GM12873 (cell line): ENCODE results near the gene PSPH.
A peak's percentile ranks its signal among the peaks of the same experiment; 100 is the strongest.

ENCODE experiments used
- TF ChIP-seq, protein P1 (sequence below): IDR thresholded peaks from 2 replicates; pipeline ENCODE4 v1.5.1; 2012; ENCODE audit warnings: low read depth, mild to moderate bottlenecking, moderate library complexity, low read length, control low read depth; ENCODE audit not compliant: insufficient read depth; ENCODE audit errors: missing control alignments

Gene PSPH

DNA sequence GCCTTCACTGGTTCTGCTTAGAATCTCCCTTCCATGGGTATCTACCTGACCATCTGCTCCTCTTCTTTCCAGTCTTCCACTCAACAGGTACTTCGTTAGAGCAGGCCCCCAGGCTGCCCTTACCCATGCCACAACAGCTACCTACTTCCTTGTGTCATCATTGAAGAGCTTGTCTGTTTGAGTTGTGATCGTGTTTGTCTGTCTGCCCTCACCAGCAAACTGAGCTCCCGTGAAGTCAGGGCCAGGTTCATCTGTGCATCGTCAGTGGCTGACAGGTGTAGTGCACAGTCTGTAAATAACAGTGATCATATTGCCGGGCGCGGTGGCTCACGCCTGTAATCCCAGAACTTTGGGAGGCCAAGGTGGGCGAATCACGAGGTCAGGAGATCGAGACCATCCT lies 81.9 kb downstream of the PSPH start:
- TF ChIP-seq, protein P1, sequence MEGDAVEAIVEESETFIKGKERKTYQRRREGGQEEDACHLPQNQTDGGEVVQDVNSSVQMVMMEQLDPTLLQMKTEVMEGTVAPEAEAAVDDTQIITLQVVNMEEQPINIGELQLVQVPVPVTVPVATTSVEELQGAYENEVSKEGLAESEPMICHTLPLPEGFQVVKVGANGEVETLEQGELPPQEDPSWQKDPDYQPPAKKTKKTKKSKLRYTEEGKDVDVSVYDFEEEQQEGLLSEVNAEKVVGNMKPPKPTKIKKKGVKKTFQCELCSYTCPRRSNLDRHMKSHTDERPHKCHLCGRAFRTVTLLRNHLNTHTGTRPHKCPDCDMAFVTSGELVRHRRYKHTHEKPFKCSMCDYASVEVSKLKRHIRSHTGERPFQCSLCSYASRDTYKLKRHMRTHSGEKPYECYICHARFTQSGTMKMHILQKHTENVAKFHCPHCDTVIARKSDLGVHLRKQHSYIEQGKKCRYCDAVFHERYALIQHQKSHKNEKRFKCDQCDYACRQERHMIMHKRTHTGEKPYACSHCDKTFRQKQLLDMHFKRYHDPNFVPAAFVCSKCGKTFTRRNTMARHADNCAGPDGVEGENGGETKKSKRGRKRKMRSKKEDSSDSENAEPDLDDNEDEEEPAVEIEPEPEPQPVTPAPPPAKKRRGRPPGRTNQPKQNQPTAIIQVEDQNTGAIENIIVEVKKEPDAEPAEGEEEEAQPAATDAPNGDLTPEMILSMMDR, result no peak

GRCh38 chr7:55966851-55967250 lies 84.4 kb downstream of the PSPH start:
- TF ChIP-seq, protein P1, result no peak

DNA sequence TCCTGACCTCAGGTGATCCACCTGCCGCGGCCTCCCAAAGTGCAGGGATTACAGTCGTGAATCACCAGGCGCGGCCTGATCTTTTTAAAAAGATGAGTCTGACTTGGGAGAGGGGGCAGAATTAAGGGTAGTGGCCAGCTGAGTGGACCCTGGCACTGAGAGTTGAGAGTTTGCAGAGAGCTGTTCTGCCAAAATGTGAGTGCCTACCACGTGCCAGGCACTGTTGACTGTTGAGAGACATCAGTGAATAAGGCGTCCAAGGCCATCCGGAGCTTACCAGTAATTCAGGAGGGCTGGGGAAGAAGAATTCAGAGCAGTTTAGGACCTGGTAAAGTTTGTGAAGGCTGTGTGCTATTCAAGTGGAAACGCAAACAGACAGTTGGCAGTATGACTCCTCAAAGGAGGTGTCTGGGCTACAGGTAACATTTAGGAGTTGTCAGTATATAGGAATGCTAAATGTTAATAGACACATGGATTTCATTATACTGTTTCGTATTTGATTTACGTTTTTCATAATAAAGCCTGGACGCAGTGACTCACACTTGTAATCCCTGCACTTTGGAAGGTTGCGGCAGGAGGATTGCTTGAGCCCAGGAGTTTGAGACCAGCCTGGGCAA lies 85.3 kb downstream of the PSPH start:
- TF ChIP-seq, protein P1, result no peak

DNA sequence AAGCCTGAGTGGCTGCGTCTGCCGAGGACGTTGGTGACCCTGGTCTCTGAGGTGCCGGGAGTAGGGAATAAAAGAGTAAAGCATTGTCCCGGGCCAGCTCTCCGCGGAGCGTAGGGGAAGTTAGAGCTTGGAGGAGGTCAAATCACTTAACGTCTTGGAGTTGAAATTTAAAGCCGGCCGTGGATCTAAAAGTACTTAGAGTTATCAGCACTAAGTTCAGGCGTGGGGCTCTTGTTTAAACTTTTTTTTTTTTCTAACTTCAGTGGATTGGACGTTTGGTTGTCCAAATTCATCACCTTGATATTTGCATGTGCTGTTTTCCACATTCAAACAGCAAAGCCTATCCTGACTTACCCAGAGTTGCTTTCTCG lies 86.2 kb downstream of the PSPH start:
- TF ChIP-seq, protein P1, result no peak

GRCh38 chr7:55964261-55965099 lies 86.8 kb downstream of the PSPH start, which contains the start of gene NIPSNAP2:
Gene NIPSNAP2 (plus strand): TSS chr7:55964585. CDS start chr7:55964610, 25 bp downstream.
- TF ChIP-seq, protein P1, result peak; percentile 57

GRCh38 chr7:55963584-55964168 lies 87.6 kb downstream of the PSPH start:
- TF ChIP-seq, protein P1, result no peak

DNA sequence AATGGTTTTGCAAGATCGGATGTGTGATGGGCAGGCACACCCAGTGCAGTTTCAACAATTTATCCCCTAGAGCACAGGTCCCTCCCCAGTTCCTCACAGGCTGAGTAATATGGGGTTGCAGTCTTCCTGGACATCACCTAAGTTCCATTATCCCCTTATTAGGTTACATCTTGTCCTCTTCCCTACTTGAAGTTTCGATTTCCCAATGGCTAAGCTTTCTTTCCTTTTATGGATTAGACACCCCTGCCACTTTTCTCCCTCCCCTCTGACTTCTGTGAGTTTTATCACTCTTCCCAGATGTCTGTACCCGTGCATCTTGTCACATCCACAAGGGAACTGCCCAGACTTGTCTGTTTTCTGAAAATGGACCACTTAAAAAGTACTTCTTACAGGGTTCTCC lies 89.2 kb downstream of the PSPH start:
- TF ChIP-seq, protein P1, result no peak
